Measurements from ENCODE around the gene TNFSF11. TPM values are rescaled to one million over a fixed set of nuclear protein-coding genes. Genes with fewer than 3 reads are reported as not detected.

The TNFSF11 gene
- total and polyA plus RNA-seq, 4 donors, result 0.25 to 1.3 (median 0.25) TPM

DNA sequence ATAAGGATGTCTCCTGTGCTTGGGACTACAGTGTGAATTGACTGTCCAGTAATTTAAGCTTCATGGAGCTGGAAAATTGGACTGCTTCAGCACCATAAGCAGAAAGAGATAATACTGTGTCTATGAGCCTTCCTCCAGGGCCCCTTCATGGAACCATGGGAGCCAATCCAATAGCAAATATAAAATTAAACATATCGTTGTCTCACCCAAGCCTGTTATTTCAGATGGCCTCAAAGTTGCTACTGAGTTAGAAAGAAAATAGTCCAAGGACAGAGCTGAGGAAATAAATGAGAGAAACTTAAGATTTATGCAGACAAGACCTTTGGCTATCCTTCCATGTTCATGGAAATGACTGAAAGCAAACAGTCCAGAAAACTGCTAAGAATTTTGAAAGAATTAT, 57.2 kb downstream of the TNFSF11 start:
- no peaks in the 10 kb centered on the region for H3K4me1 ChIP-seq (ENCODE audit: control insufficient read depth in 4 of 4, insufficient read depth in 4 of 4, low read length in 3 of 4)
- no peak for TF ChIP-seq FOXA2 (IDR thresholded peaks at IDR 0.05)
- TF ChIP-seq GABPA (IDR thresholded peaks at IDR 0.05 in 1 of 2, conservative IDR thresholded peaks at IDR 0.05 in 1 of 2), result no peak
- TF ChIP-seq TAF1 (conservative IDR thresholded peaks at IDR 0.05), result no peak
- TF ChIP-seq RXRA (IDR thresholded peaks at IDR 0.05), result no peak
- no peak for TF ChIP-seq FOXA1 (IDR thresholded peaks at IDR 0.05)
- no peak for TF ChIP-seq NR2F2 (IDR thresholded peaks at IDR 0.05)
- no peak for TF ChIP-seq JUND (IDR thresholded peaks at IDR 0.05)
- TF ChIP-seq, protein P1, sequence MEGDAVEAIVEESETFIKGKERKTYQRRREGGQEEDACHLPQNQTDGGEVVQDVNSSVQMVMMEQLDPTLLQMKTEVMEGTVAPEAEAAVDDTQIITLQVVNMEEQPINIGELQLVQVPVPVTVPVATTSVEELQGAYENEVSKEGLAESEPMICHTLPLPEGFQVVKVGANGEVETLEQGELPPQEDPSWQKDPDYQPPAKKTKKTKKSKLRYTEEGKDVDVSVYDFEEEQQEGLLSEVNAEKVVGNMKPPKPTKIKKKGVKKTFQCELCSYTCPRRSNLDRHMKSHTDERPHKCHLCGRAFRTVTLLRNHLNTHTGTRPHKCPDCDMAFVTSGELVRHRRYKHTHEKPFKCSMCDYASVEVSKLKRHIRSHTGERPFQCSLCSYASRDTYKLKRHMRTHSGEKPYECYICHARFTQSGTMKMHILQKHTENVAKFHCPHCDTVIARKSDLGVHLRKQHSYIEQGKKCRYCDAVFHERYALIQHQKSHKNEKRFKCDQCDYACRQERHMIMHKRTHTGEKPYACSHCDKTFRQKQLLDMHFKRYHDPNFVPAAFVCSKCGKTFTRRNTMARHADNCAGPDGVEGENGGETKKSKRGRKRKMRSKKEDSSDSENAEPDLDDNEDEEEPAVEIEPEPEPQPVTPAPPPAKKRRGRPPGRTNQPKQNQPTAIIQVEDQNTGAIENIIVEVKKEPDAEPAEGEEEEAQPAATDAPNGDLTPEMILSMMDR (IDR thresholded peaks at IDR 0.05; ENCODE audit: low read depth, low read length, missing input control), result no peak
- TF ChIP-seq RAD21 (IDR thresholded peaks at IDR 0.05), result no peak
- TF ChIP-seq, protein P2, sequence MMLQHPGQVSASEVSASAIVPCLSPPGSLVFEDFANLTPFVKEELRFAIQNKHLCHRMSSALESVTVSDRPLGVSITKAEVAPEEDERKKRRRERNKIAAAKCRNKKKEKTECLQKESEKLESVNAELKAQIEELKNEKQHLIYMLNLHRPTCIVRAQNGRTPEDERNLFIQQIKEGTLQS (IDR thresholded peaks at IDR 0.05), result no peak
- no peak for TF ChIP-seq EGR1 (IDR thresholded peaks at IDR 0.05; ENCODE audit: low read depth in 2 of 2)
- no peak for TF ChIP-seq YY1 (IDR thresholded peaks at IDR 0.05)
- no peak for TF ChIP-seq HNF4G (IDR thresholded peaks at IDR 0.05)
- TF ChIP-seq HNF4A (conservative IDR thresholded peaks at IDR 0.05), result no peak
- no peak for TF ChIP-seq REST (IDR thresholded peaks at IDR 0.05)
- no peak overlapping the region for H3K27ac ChIP-seq (ENCODE audit: low read depth in 1 of 2, low read length in 2 of 2)
- H3K36me3 ChIP-seq (ENCODE audit: control insufficient read depth in 4 of 4, insufficient read depth in 3 of 4, low read depth in 1 of 4, low read length in 3 of 4), result no peaks in the 10 kb centered on the region
- H3K9ac ChIP-seq (ENCODE audit: low read depth in 1 of 2, low read length in 2 of 2), result no peak overlapping the region
- H3K27me3 ChIP-seq (ENCODE audit: control insufficient read depth in 4 of 4, insufficient read depth in 4 of 4, low read length in 3 of 4), result peaks cover 0 to 3% (median 0%) of the 10 kb centered on the region in 4 donors
- H3K4me3 ChIP-seq (ENCODE audit: low read depth in 1 of 3, low read length in 3 of 3), result no peak overlapping the region
- DNase-seq (ENCODE audit: low spot score), result no peak
- H3K9me3 ChIP-seq (ENCODE audit: control insufficient read depth in 4 of 4, low read length in 3 of 4), result no peaks in the 10 kb centered on the region
- 83% methylated on average over 1 of the region's 1 CpG for WGBS

DNA sequence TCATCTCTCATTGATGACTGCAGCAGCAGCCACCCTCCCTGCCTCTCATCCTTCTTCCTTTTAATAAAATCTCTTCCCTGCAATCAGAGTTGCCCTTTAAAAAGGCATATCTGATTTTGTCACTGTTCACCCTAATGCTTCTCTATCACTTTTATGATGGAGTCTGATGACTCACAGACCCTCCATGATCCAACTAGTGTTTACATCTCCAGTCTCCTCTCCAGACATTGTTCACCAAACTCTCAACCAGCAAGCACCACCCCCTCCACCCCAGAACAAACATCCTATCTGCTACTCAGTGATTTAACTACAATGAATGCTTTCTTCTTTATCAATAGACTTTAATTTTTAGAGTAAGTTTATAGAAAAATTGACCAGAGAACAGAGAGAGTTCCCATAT, 59.5 kb downstream of the TNFSF11 start:
- Histone ChIP-seq H3K9ac (ENCODE audit: low read depth in 1 of 2, low read length in 2 of 2) (no peak overlapping the region), H3K27me3 (ENCODE audit: control insufficient read depth in 4 of 4, insufficient read depth in 4 of 4, low read length in 3 of 4) (peaks cover 0 to 3% (median 0%) of the 10 kb centered on the region in 4 donors), H3K4me3 (ENCODE audit: low read depth in 1 of 3, low read length in 3 of 3) (no peak overlapping the region), H3K27ac (ENCODE audit: low read depth in 1 of 2, low read length in 2 of 2) (no peak overlapping the region), H3K4me1 (ENCODE audit: control insufficient read depth in 4 of 4, insufficient read depth in 4 of 4, low read length in 3 of 4) (no peaks in the 10 kb centered on the region), H3K36me3 (ENCODE audit: control insufficient read depth in 4 of 4, insufficient read depth in 3 of 4, low read depth in 1 of 4, low read length in 3 of 4) (no peaks in the 10 kb centered on the region), H3K9me3 (ENCODE audit: control insufficient read depth in 4 of 4, low read length in 3 of 4) (no peaks in the 10 kb centered on the region)
- TF ChIP-seq YY1 (IDR thresholded peaks at IDR 0.05) (no peak), ZBTB33 (IDR thresholded peaks at IDR 0.05) (no peak), RAD21 (IDR thresholded peaks at IDR 0.05) (no peak), GABPA (IDR thresholded peaks at IDR 0.05 in 1 of 2, conservative IDR thresholded peaks at IDR 0.05 in 1 of 2) (no peak), SP1 (IDR thresholded peaks at IDR 0.05) (no peak), FOXA2 (IDR thresholded peaks at IDR 0.05) (no peak), NR2F2 (IDR thresholded peaks at IDR 0.05) (no peak), FOXA1 (IDR thresholded peaks at IDR 0.05) (no peak), TAF1 (conservative IDR thresholded peaks at IDR 0.05) (no peak), HNF4A (conservative IDR thresholded peaks at IDR 0.05) (no peak), RXRA (IDR thresholded peaks at IDR 0.05) (no peak)
- TF ChIP-seq, protein P3, sequence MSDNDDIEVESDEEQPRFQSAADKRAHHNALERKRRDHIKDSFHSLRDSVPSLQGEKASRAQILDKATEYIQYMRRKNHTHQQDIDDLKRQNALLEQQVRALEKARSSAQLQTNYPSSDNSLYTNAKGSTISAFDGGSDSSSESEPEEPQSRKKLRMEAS (IDR thresholded peaks at IDR 0.05), result no peak
- TF ChIP-seq, protein P1 (IDR thresholded peaks at IDR 0.05; ENCODE audit: low read depth, low read length, missing input control), result no peak
- DNase-seq (ENCODE audit: low spot score), result no peak
